Measurements from ENCODE around the gene HOATZ.

Gene HOATZ

DNA sequence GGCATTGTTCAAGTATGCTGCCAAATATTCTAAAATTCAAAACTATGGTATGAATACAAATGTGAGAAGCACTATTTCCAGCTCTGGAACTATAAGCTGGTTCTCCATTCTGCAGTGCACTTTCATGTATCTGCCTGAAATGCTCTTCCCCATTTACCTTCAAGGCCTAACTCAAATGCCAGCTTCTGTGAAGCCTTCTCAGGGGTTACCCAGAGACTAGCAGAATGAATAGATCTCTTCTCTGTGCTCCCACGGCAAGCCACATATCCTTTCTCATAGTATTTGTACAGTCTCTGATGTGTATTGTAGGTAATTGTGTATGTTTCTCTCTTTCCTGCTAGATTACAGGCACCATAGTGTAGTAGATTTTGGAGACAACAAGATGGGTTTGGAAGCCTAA lies 4.1 kb downstream of the HOATZ start:
- no peak overlapping the region for H2AFZ ChIP-seq (ENCODE audit: low read length)
- H3K14ac ChIP-seq (ENCODE audit: low read length) = no peak overlapping the region
- H2BK15ac ChIP-seq (ENCODE audit: low read length) = no peak overlapping the region
- H3K9ac ChIP-seq (ENCODE audit: low read depth, low read length, poor library complexity) = no peak overlapping the region
- H4K91ac ChIP-seq (ENCODE audit: low read depth, low read length, poor library complexity) = no peak overlapping the region
- H2BK12ac ChIP-seq (ENCODE audit: low read length) = no peak overlapping the region
- H3K4me2 ChIP-seq (ENCODE audit: insufficient read depth, low read length, poor library complexity, severe bottlenecking) = no peak overlapping the region
- no peaks in the 10 kb centered on the region for H3K79me1 ChIP-seq (ENCODE audit: low read depth, low read length)
- H4K8ac ChIP-seq (ENCODE audit: low read depth, low read length) = no peak overlapping the region
- H3K27ac ChIP-seq (replicated peaks; ENCODE audit: low read length) = no peak overlapping the region
- peaks cover 0 to 52% (median 8%) of the 10 kb centered on the region in 3 experiments for H3K27me3 ChIP-seq (ENCODE audit: control insufficient read depth in 3 of 3, insufficient read depth in 3 of 3, low read depth in 1 of 3, low read length in 3 of 3)
- no peak overlapping the region for H2BK120ac ChIP-seq (ENCODE audit: low read depth, low read length)
- no peak for DNase-seq (ENCODE audit: low spot score)
- no peak overlapping the region for H3K23ac ChIP-seq (ENCODE audit: low read depth, low read length, poor library complexity)
- WGBS, 2 donors (ENCODE audit: extremely low coverage in 2 of 2, insufficient read length in 2 of 2, insufficient replicate concordance in 1 of 2) = no CpG with 5 or more reads among the region's 1 CpG
- H3K18ac ChIP-seq (ENCODE audit: low read length) = no peak overlapping the region
- no peaks in the 10 kb centered on the region for H3K9me3 ChIP-seq (replicated peaks in 1 of 2; ENCODE audit: control insufficient read depth in 2 of 2, insufficient read depth in 1 of 2, low read depth in 1 of 2, low read length in 2 of 2)
- no peak overlapping the region for H3K4me3 ChIP-seq (ENCODE audit: low read length in 2 of 2)
- no peak overlapping the region for H2BK5ac ChIP-seq (ENCODE audit: low read length)
- H3K4me1 ChIP-seq (ENCODE audit: control insufficient read depth in 2 of 2, insufficient read depth in 1 of 2, low read depth in 1 of 2, low read length in 2 of 2) = peaks cover 0 to 5% of the 10 kb centered on the region in 2 donors
- no peak overlapping the region for H2AK5ac ChIP-seq (ENCODE audit: low read depth, low read length)
- H3K4ac ChIP-seq (ENCODE audit: low read length) = no peak overlapping the region
- H3K36me3 ChIP-seq (replicated peaks in 1 of 2; ENCODE audit: control insufficient read depth in 2 of 2, insufficient read depth in 2 of 2, low read length in 2 of 2) = no peaks in the 10 kb centered on the region

DNA sequence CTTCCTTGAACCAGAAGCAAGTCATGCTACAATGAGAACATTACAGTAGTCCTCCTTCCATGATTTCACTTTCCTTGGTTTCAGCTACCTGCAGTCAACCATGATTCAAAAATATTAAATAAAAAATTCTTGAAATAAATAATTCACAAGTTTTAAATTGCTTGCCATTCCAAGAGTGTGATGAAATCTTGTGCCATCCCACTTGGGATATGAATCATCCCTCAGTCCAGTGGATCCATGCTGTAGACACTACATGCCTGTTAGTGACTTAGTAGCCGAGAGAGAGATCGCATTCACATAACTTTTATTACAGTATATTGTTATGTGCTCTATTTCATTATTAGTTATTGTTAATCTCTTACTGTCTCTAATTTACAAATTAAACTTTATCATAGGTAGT lies 6.0 kb downstream of the HOATZ start:
- Histone ChIP-seq H3K18ac (ENCODE audit: low read length) (no peak overlapping the region), H4K8ac (ENCODE audit: low read depth, low read length) (no peak overlapping the region), H3K9me3 (replicated peaks in 1 of 2; ENCODE audit: control insufficient read depth in 2 of 2, insufficient read depth in 1 of 2, low read depth in 1 of 2, low read length in 2 of 2) (no peaks in the 10 kb centered on the region), H3K79me1 (ENCODE audit: low read depth, low read length) (no peaks in the 10 kb centered on the region), H3K4me2 (ENCODE audit: insufficient read depth, low read length, poor library complexity, severe bottlenecking) (no peak overlapping the region), H3K14ac (ENCODE audit: low read length) (no peak overlapping the region), H2AFZ (ENCODE audit: low read length) (no peak overlapping the region), H2BK15ac (ENCODE audit: low read length) (no peak overlapping the region), H2AK5ac (ENCODE audit: low read depth, low read length) (no peak overlapping the region), H2BK5ac (ENCODE audit: low read length) (no peak overlapping the region), H3K27ac (replicated peaks; ENCODE audit: low read length) (no peak overlapping the region), H3K4ac (ENCODE audit: low read length) (no peak overlapping the region), H4K91ac (ENCODE audit: low read depth, low read length, poor library complexity) (no peak overlapping the region), H2BK12ac (ENCODE audit: low read length) (no peak overlapping the region), H3K23ac (ENCODE audit: low read depth, low read length, poor library complexity) (no peak overlapping the region), H3K4me3 (ENCODE audit: low read length in 2 of 2) (no peak overlapping the region), H3K27me3 (ENCODE audit: control insufficient read depth in 3 of 3, insufficient read depth in 3 of 3, low read depth in 1 of 3, low read length in 3 of 3) (peaks cover 0 to 39% (median 0%) of the 10 kb centered on the region in 3 experiments), H3K4me1 (ENCODE audit: control insufficient read depth in 2 of 2, insufficient read depth in 1 of 2, low read depth in 1 of 2, low read length in 2 of 2) (no peaks in the 10 kb centered on the region), H2BK120ac (ENCODE audit: low read depth, low read length) (no peak overlapping the region), H3K36me3 (replicated peaks in 1 of 2; ENCODE audit: control insufficient read depth in 2 of 2, insufficient read depth in 2 of 2, low read length in 2 of 2) (no peaks in the 10 kb centered on the region), H3K9ac (ENCODE audit: low read depth, low read length, poor library complexity) (no peak overlapping the region)
- no peak for DNase-seq (ENCODE audit: low spot score)
- WGBS, 2 donors (ENCODE audit: extremely low coverage in 2 of 2, insufficient read length in 2 of 2, insufficient replicate concordance in 1 of 2) = no CpG with 5 or more reads among the region's 2 CpGs

DNA sequence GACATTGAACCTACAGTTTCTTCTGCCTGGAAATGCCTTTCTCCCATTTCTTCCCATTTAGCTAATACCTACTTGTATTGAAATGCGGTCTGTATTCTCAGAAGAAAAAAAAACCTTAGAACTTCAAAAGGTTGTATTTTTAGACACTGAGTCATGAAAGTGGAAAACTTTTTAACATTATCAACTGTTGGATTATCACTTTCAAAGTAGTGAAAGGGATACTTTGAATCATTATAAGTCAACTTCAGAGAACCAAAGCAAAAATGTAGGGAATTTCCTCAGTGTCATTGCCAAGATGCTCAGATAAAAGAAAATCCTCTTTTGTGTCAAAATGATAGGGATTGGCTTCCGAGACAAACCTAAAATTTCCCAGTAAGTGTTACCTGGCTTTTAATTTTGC lies 6.6 kb downstream of the HOATZ start:
- DNase-seq (ENCODE audit: low spot score) = no peak
- Histone ChIP-seq H3K4me2 (ENCODE audit: insufficient read depth, low read length, poor library complexity, severe bottlenecking) (no peak overlapping the region), H3K27ac (replicated peaks; ENCODE audit: low read length) (no peak overlapping the region), H3K79me1 (ENCODE audit: low read depth, low read length) (no peaks in the 10 kb centered on the region), H2BK5ac (ENCODE audit: low read length) (no peak overlapping the region), H4K91ac (ENCODE audit: low read depth, low read length, poor library complexity) (no peak overlapping the region), H2AK5ac (ENCODE audit: low read depth, low read length) (no peak overlapping the region), H2BK120ac (ENCODE audit: low read depth, low read length) (no peak overlapping the region), H3K36me3 (replicated peaks in 1 of 2; ENCODE audit: control insufficient read depth in 2 of 2, insufficient read depth in 2 of 2, low read length in 2 of 2) (no peaks in the 10 kb centered on the region), H2BK15ac (ENCODE audit: low read length) (no peak overlapping the region), H2BK12ac (ENCODE audit: low read length) (no peak overlapping the region), H3K4me3 (ENCODE audit: low read length in 2 of 2) (no peak overlapping the region), H3K4ac (ENCODE audit: low read length) (no peak overlapping the region), H3K14ac (ENCODE audit: low read length) (no peak overlapping the region), H3K23ac (ENCODE audit: low read depth, low read length, poor library complexity) (no peak overlapping the region), H4K8ac (ENCODE audit: low read depth, low read length) (no peak overlapping the region), H2AFZ (ENCODE audit: low read length) (no peak overlapping the region), H3K4me1 (ENCODE audit: control insufficient read depth in 2 of 2, insufficient read depth in 1 of 2, low read depth in 1 of 2, low read length in 2 of 2) (no peaks in the 10 kb centered on the region), H3K18ac (ENCODE audit: low read length) (no peak overlapping the region), H3K9me3 (replicated peaks in 1 of 2; ENCODE audit: control insufficient read depth in 2 of 2, insufficient read depth in 1 of 2, low read depth in 1 of 2, low read length in 2 of 2) (no peaks in the 10 kb centered on the region), H3K9ac (ENCODE audit: low read depth, low read length, poor library complexity) (no peak overlapping the region), H3K27me3 (ENCODE audit: control insufficient read depth in 3 of 3, insufficient read depth in 3 of 3, low read depth in 1 of 3, low read length in 3 of 3) (peaks cover 0 to 33% (median 0%) of the 10 kb centered on the region in 3 experiments)
- no CpG with 5 or more reads among the region's 2 CpGs for WGBS, 2 donors (ENCODE audit: extremely low coverage in 2 of 2, insufficient read length in 2 of 2, insufficient replicate concordance in 1 of 2)

DNA sequence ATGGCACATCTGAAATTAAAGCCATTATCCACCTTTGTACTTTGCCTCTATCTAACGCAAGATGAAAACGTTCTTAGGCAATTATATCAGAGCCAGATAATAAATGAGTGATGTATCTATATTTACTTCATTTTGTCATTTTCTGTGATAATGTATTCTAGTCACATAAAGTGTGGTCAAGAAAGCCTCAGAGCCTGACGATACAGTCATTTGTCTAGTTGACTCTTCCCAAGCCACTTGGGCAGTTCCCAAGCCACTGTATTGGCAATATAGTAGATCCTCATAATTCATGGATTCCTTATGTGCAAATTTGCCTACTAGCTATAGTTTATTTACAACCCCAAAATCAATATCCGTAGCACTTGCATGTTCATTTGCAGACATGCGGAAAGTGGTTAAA lies 7.8 kb downstream of the HOATZ start:
- Histone ChIP-seq H3K27ac (replicated peaks; ENCODE audit: low read length) (no peak overlapping the region), H3K79me1 (ENCODE audit: low read depth, low read length) (no peaks in the 10 kb centered on the region), H3K4me1 (ENCODE audit: control insufficient read depth in 2 of 2, insufficient read depth in 1 of 2, low read depth in 1 of 2, low read length in 2 of 2) (no peaks in the 10 kb centered on the region), H2BK5ac (ENCODE audit: low read length) (no peak overlapping the region), H3K23ac (ENCODE audit: low read depth, low read length, poor library complexity) (no peak overlapping the region), H2BK15ac (ENCODE audit: low read length) (no peak overlapping the region), H3K18ac (ENCODE audit: low read length) (no peak overlapping the region), H2AK5ac (ENCODE audit: low read depth, low read length) (no peak overlapping the region), H3K4me3 (ENCODE audit: low read length in 2 of 2) (no peak overlapping the region), H4K91ac (ENCODE audit: low read depth, low read length, poor library complexity) (no peak overlapping the region), H3K27me3 (ENCODE audit: control insufficient read depth in 3 of 3, insufficient read depth in 3 of 3, low read depth in 1 of 3, low read length in 3 of 3) (peaks cover 0 to 27% (median 0%) of the 10 kb centered on the region in 3 experiments), H3K14ac (ENCODE audit: low read length) (no peak overlapping the region), H2BK120ac (ENCODE audit: low read depth, low read length) (no peak overlapping the region), H3K4ac (ENCODE audit: low read length) (no peak overlapping the region), H2AFZ (ENCODE audit: low read length) (no peak overlapping the region), H3K4me2 (ENCODE audit: insufficient read depth, low read length, poor library complexity, severe bottlenecking) (no peak overlapping the region), H4K8ac (ENCODE audit: low read depth, low read length) (no peak overlapping the region), H2BK12ac (ENCODE audit: low read length) (no peak overlapping the region), H3K9ac (ENCODE audit: low read depth, low read length, poor library complexity) (no peak overlapping the region), H3K36me3 (replicated peaks in 1 of 2; ENCODE audit: control insufficient read depth in 2 of 2, insufficient read depth in 2 of 2, low read length in 2 of 2) (no peaks in the 10 kb centered on the region), H3K9me3 (replicated peaks in 1 of 2; ENCODE audit: control insufficient read depth in 2 of 2, insufficient read depth in 1 of 2, low read depth in 1 of 2, low read length in 2 of 2) (no peaks in the 10 kb centered on the region)
- DNase-seq (ENCODE audit: low spot score) = no peak
- WGBS, 2 donors (ENCODE audit: extremely low coverage in 2 of 2, insufficient read length in 2 of 2, insufficient replicate concordance in 1 of 2) = no CpG with 5 or more reads among the region's 5 CpGs
